ENCODE measurements around the gene ERP29. TPM values are rescaled to one million over a fixed set of nuclear protein-coding genes. Genes with fewer than 3 reads are reported as not detected.

ERP29 gene
- 61.4 and 65.5 TPM in 2 replicates for total RNA-seq (2014; rRNA removed; shearing (Covaris generic))
- polyA plus RNA-seq (2016; fragmentation: Nextera tagmentation; extraction: Ambion mirVana) = 83.6 and 87.0 TPM in 2 replicates

DNA sequence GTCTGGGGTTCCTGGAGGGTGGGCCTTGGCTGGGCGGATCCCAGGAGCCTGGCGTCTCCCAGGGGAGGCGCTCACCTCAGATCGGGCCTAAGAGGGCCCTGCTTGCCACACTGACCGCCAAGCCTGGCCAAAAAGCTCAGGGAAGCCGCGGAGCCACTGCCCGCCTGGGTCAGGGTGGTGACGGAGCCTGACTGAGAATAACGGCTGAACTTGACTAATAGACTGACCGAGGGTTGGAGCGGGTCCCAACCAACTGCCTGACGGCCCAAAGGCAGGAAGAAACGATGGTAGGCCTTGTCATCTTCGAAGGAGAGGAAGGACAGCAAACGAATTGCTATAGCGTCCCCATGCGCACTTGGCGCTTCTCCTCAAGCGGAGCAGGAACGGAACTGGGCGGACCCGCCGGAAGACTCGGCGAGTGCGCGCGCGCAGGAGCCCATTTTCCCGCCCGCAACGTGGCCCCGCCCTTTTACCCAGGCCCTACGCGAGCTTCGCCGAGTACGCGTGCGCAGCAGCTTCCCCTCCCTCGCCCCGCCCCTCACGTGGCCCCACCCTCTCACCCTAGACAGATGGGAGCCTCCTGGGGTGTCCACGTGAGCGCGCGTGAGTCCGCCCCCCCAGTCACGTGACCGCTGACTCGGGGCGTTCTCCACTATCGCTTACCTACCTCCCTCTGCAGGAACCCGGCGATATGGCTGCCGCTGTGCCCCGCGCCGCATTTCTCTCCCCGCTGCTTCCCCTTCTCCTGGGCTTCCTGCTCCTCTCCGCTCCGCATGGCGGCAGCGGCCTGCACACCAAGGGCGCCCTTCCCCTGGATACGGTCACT, at the start of gene ERP29, which contains the start of gene TMEM116:
Gene ERP29, plus strand, starts transcription at position 652 of the 826 bp plus-strand sequence. Its CDS starts 40 bp downstream, at position 692.
Gene TMEM116, minus strand, starts transcription at position 391 of the 826 bp plus-strand sequence. CDS start 7,895 bp downstream, outside the sequence.
- peaks cover 58% of the 10 kb centered on the region for H3K79me2 ChIP-seq (ENCODE audit: insufficient read depth)

DNA sequence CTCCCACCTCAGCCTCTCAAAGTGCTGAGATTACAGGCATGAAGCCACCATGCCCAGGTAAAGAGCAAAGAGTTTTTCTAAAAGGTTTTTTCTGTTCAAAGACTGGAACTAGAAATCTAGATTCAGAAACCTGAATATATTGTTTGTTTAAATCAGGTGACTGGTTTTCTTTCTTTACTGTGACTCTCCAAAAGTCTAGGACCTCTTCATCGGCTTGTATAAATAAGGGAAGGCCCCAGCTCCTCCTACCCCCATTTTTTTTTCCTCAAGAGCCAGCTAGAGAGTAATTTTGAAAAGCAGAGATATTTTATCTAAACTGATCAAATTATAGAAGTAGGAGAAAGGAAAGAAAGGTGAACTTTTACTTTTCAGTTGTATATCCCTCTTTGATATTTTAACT, 48.3 kb upstream of the ERP29 start:
- H3K4me3 ChIP-seq = no peak overlapping the region
- no peak overlapping the region for H3K27ac ChIP-seq
- no peaks in the 10 kb centered on the region for H3K36me3 ChIP-seq (ENCODE audit: low read depth)
- no peaks in the 10 kb centered on the region for H3K4me1 ChIP-seq (ENCODE audit: insufficient read depth)
- TF ChIP-seq EZH2 (IDR thresholded peaks at IDR 0.05; ENCODE audit: insufficient read depth, poor library complexity, severe bottlenecking) (no peak), EZH2phosphoT487 (IDR thresholded peaks at IDR 0.05; ENCODE audit: insufficient read depth, low read depth) (no peak)
- H3K9me2 ChIP-seq (ENCODE audit: insufficient read depth) = no peaks in the 10 kb centered on the region
- no peaks in the 10 kb centered on the region for H3F3A ChIP-seq (ENCODE audit: insufficient read depth)
- no peaks in the 10 kb centered on the region for H3K27me3 ChIP-seq (replicated peaks; ENCODE audit: insufficient read depth)
- H4K20me1 ChIP-seq (ENCODE audit: insufficient read depth) = no peaks in the 10 kb centered on the region
- no peak for DNase-seq
- H3K9me3 ChIP-seq (ENCODE audit: low read depth) = no peaks in the 10 kb centered on the region
- WGBS, 2 experiments (ENCODE audit: low coverage in 1 of 2, low lambda C conversion rate in 2 of 2, missing lambda C conversion rate in 2 of 2) = 67 to 70% methylated on average over 1 of the region's 1 CpG
- H3K9ac ChIP-seq = no peak overlapping the region
- in situ Hi-C loops (cut with MboI) = no loop called here
- no peaks in the 10 kb centered on the region for H3K79me2 ChIP-seq (ENCODE audit: insufficient read depth)
- H2AFZ ChIP-seq = no peak overlapping the region
- H3K4me2 ChIP-seq (ENCODE audit: unreplicated experiment) = no peak overlapping the region

More for the DNA sequence above, at the start of gene ERP29, which contains the start of gene TMEM116:
- no peak for TF ChIP-seq EZH2 (IDR thresholded peaks at IDR 0.05; ENCODE audit: insufficient read depth, poor library complexity, severe bottlenecking)
- no peak for TF ChIP-seq EZH2phosphoT487 (IDR thresholded peaks at IDR 0.05; ENCODE audit: insufficient read depth, low read depth)
- in situ Hi-C loops (cut with MboI) = no loop called here
- Histone ChIP-seq H3K4me2 (ENCODE audit: unreplicated experiment) (peak within 1 kb of the TSS; percentile 90), H3K9ac (peak within 1 kb of the TSS; percentile 90), H3K4me1 (ENCODE audit: insufficient read depth) (peaks cover 19% of the 10 kb centered on the region), H3K27ac (peak within 1 kb of the TSS; percentile 89), H4K20me1 (ENCODE audit: insufficient read depth) (no peaks in the 10 kb centered on the region), H3K36me3 (ENCODE audit: low read depth) (peaks cover 5% of the 10 kb centered on the region; the same call in 1 of the 2 replicates), H3K4me3 (peak within 1 kb of the TSS; percentile 90), H3K9me3 (ENCODE audit: low read depth) (no peaks in the 10 kb centered on the region), H3K9me2 (ENCODE audit: insufficient read depth) (no peaks in the 10 kb centered on the region), H3F3A (ENCODE audit: insufficient read depth) (peaks cover 11% of the 10 kb centered on the region; the same call in 1 of the 2 replicates), H3K27me3 (replicated peaks; ENCODE audit: insufficient read depth) (no peaks in the 10 kb centered on the region), H2AFZ (peak within 1 kb of the TSS; percentile 94)
- WGBS, 2 experiments (ENCODE audit: low coverage in 1 of 2, low lambda C conversion rate in 2 of 2, missing lambda C conversion rate in 2 of 2) = 0 to 1% methylated on average over 34 to 63 of the region's 67 CpGs
- peak; percentile 100 for DNase-seq

DNA sequence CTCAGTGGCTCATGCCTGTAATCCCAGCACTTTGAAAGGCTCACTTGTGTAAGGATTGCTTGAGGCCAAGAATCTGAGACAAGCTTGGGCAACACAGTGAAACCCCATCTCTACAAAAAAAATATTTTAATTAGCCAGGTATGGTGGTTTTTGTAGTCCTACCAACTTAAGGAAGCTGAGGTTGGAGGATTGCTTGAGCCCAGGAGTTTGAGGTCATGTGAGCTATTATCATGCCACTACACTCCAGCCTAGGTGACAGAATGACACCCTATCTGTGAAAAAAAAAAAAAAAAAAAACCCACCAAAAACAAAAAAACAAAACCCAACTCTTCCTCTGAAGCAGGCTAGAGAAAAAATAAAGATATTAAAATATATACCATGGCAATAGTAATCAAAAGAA, 41.4 kb upstream of the ERP29 start:
- TF ChIP-seq EZH2 (IDR thresholded peaks at IDR 0.05; ENCODE audit: insufficient read depth, poor library complexity, severe bottlenecking) (no peak), EZH2phosphoT487 (IDR thresholded peaks at IDR 0.05; ENCODE audit: insufficient read depth, low read depth) (no peak)
- no peak overlapping the region for H3K4me2 ChIP-seq (ENCODE audit: unreplicated experiment)
- in situ Hi-C loops (cut with MboI) = no loop called here

DNA sequence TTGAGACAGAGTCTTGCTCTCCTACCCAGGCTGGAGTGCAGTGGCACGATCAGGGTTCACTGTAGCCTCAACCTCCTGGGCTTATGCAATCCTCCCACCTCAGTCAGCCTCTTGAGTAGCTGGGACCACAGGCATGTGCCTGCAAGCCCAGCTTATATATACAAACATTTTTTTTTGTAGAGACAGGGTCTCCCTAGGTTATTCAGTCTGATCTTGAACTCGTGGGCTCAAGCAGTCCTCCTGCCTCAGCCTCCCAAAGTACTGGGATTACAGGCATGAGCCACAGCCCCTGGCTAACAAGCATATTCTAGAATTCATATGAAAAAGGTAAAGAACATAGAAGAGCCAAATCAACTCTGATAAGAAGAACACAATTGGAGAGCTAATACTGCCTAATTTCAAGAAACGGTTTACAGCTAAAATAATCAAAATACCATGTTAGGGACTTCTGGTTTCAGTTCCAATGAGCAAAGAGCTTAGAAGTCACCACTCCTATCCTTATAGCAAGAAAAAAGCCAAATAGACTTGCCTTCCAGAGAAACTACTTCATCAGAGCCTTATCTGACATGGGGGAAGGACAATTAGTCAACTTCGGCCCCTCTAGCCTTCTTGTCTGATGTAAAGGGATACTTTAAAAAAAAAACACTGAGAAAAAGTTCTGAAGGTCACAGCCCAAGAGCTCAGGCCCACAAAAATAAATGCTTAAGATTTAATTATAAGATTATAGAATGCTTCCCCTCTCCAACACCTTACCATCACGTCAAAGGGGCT, 37.9 kb upstream of the ERP29 start:
- Histone ChIP-seq H2AFZ (no peak overlapping the region), H3K27ac (no peak overlapping the region), H3K79me2 (ENCODE audit: insufficient read depth) (no peaks in the 10 kb centered on the region), H3K27me3 (replicated peaks; ENCODE audit: insufficient read depth) (no peaks in the 10 kb centered on the region), H3K9ac (no peak overlapping the region), H3K36me3 (ENCODE audit: low read depth) (no peaks in the 10 kb centered on the region), H3K4me2 (ENCODE audit: unreplicated experiment) (no peak overlapping the region), H3K4me3 (no peak overlapping the region), H3K4me1 (ENCODE audit: insufficient read depth) (no peaks in the 10 kb centered on the region), H3F3A (ENCODE audit: insufficient read depth) (no peaks in the 10 kb centered on the region), H3K9me2 (ENCODE audit: insufficient read depth) (no peaks in the 10 kb centered on the region), H4K20me1 (ENCODE audit: insufficient read depth) (no peaks in the 10 kb centered on the region), H3K9me3 (ENCODE audit: low read depth) (peaks cover 3% of the 10 kb centered on the region)
- no peak for DNase-seq
- in situ Hi-C loops (cut with MboI) = no loop called here
- no peak for TF ChIP-seq EZH2 (IDR thresholded peaks at IDR 0.05; ENCODE audit: insufficient read depth, poor library complexity, severe bottlenecking)
- no peak for TF ChIP-seq EZH2phosphoT487 (IDR thresholded peaks at IDR 0.05; ENCODE audit: insufficient read depth, low read depth)
- 81 to 88% methylated on average over 5 of the region's 5 CpGs for WGBS, 2 experiments (ENCODE audit: low coverage in 1 of 2, low lambda C conversion rate in 2 of 2, missing lambda C conversion rate in 2 of 2)

More for the DNA sequence above, 41.4 kb upstream of the ERP29 start:
- Histone ChIP-seq H4K20me1 (ENCODE audit: insufficient read depth) (no peaks in the 10 kb centered on the region), H3K27me3 (replicated peaks; ENCODE audit: insufficient read depth) (no peaks in the 10 kb centered on the region), H3K9me2 (ENCODE audit: insufficient read depth) (no peaks in the 10 kb centered on the region), H3F3A (ENCODE audit: insufficient read depth) (no peaks in the 10 kb centered on the region), H3K4me1 (ENCODE audit: insufficient read depth) (no peaks in the 10 kb centered on the region), H3K9ac (no peak overlapping the region), H3K9me3 (ENCODE audit: low read depth) (peaks cover 3% of the 10 kb centered on the region), H2AFZ (no peak overlapping the region), H3K36me3 (ENCODE audit: low read depth) (no peaks in the 10 kb centered on the region), H3K27ac (no peak overlapping the region), H3K4me3 (no peak overlapping the region), H3K79me2 (ENCODE audit: insufficient read depth) (no peaks in the 10 kb centered on the region)
- no peak for DNase-seq
